ENCODE data around the gene GPATCH4. TPM values are rescaled to one million over a fixed set of nuclear protein-coding genes. Genes with fewer than 3 reads are reported as not detected.

GPATCH4 gene
- total and polyA plus RNA-seq, 2 donors (not counting 1 experiment from before 2014, with no cell fraction given): 11.3 to 38.3 TPM

- WGBS (ENCODE audit: insufficient coverage): 89% methylated on average over 4 of the region's 8 CpGs
- H3K27ac ChIP-seq (ENCODE audit: low read length in 2 of 2): peak overlapping the region in 1 of 2 donors; percentile 88
- DNase-seq (no peak), ATAC-seq (ENCODE audit: low read depth) (no peak)
- intact Hi-C loops (cut with micrococcal nuclease): no loop called here
- H3K9ac ChIP-seq (ENCODE audit: low read length): no peak overlapping the region
- CTCF ChIA-PET: interaction anchor here (0.6 to 10.9 kb wide), 10 partner anchors 11 to 207 kb away, joined by 3 to 80 read pairs (median 6); partner anchors contain the start of gene GPATCH4
- POLR2A ChIA-PET: interaction anchor here (1.0 to 1.8 kb wide), 2 partner anchors 8 to 136 kb away, joined by 3 to 8 read pairs; partner anchors contain the start of gene GPATCH4
- peaks cover 10% of the 10 kb centered on the region for H3K79me2 ChIP-seq (ENCODE audit: control insufficient read depth, insufficient read depth, low read length)
- H3K4me1 Mint-ChIP-seq: peaks cover 25% of the 10 kb centered on the region
- no peaks in the 10 kb centered on the region for H3K27me3 ChIP-seq (replicated peaks in 1 of 4; ENCODE audit: control extremely low read depth in 1 of 4, control insufficient read depth in 3 of 4, insufficient read depth in 4 of 4, low read length in 3 of 4)
- no peak overlapping the region for H3K4me3 ChIP-seq (ENCODE audit: control extremely low read depth in 1 of 5, extremely low read depth in 1 of 5, insufficient read depth in 1 of 5, low read depth in 2 of 5, low read length in 4 of 5)
- no peak overlapping the region for H2AFZ ChIP-seq (ENCODE audit: insufficient read depth, low read depth, low read length, poor library complexity, severe bottlenecking)
- peak overlapping the region; percentile 93 for H3K4me3 Mint-ChIP-seq
- no peaks in the 10 kb centered on the region for H3K9me3 ChIP-seq (ENCODE audit: control extremely low read depth in 1 of 3, control insufficient read depth in 2 of 3, insufficient read depth in 1 of 3, low read length in 2 of 3)
- peaks cover 8% of the 10 kb centered on the region for H4K20me1 ChIP-seq (ENCODE audit: control insufficient read depth, insufficient read depth, low read length, poor library complexity, severe bottlenecking)
- no peak for TF ChIP-seq EZH2 (IDR thresholded peaks at IDR 0.05; ENCODE audit: borderline replicate concordance, insufficient read depth, low read depth, low read length, poor library complexity, severe bottlenecking)
- TF ChIP-seq, protein P1, sequence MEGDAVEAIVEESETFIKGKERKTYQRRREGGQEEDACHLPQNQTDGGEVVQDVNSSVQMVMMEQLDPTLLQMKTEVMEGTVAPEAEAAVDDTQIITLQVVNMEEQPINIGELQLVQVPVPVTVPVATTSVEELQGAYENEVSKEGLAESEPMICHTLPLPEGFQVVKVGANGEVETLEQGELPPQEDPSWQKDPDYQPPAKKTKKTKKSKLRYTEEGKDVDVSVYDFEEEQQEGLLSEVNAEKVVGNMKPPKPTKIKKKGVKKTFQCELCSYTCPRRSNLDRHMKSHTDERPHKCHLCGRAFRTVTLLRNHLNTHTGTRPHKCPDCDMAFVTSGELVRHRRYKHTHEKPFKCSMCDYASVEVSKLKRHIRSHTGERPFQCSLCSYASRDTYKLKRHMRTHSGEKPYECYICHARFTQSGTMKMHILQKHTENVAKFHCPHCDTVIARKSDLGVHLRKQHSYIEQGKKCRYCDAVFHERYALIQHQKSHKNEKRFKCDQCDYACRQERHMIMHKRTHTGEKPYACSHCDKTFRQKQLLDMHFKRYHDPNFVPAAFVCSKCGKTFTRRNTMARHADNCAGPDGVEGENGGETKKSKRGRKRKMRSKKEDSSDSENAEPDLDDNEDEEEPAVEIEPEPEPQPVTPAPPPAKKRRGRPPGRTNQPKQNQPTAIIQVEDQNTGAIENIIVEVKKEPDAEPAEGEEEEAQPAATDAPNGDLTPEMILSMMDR (IDR thresholded peaks at IDR 0.05): no peak
- peak overlapping the region; percentile 98 for H3K4me2 ChIP-seq (replicated peaks; ENCODE audit: low read depth, low read length, poor library complexity, severe bottlenecking)
- peaks cover 18 to 22% of the 10 kb centered on the region in 2 donors for H3K4me1 ChIP-seq (ENCODE audit: control insufficient read depth in 2 of 2, insufficient read depth in 2 of 2, low read length in 2 of 2)
- H3K36me3 ChIP-seq (replicated peaks in 1 of 2; ENCODE audit: control extremely low read depth in 1 of 2, control insufficient read depth in 1 of 2, extremely low read depth in 1 of 2, insufficient read depth in 2 of 2, low read length in 1 of 2): peaks cover 0 to 40% of the 10 kb centered on the region in 2 experiments
- H3K9me3 Mint-ChIP-seq (ENCODE audit: insufficient read depth): no peaks in the 10 kb centered on the region
- H3K27ac Mint-ChIP-seq: peak overlapping the region; percentile 87
- no peaks in the 10 kb centered on the region for H3K27me3 Mint-ChIP-seq
These were observed 8.2 kb downstream of the GPATCH4 start for GRCh38 chr1:156592910-156593660.
